Stimulated activated CD8-positive, alpha-beta memory T cell treated with anti-CD3 and anti-CD28 coated beads, Interleukin-4, amount 100 ng/mL, for 24 hours (primary cell): ENCODE measurements around the gene LMTK2.

Source experiments
- DNase-seq: peaks from one replicate; pipeline ENCODE4 v3.0.0-alpha.2; 2020; ENCODE audit warnings: low read depth

The LMTK2 gene

GRCh38 chr7:98234429-98235147 is 127.9 kb downstream of the LMTK2 start:
- DNase-seq, result no peak

GRCh38 chr7:98235901-98236300 is 129.2 kb downstream of the LMTK2 start:
- no peak for DNase-seq

- no peak for DNase-seq
These were observed 129.9 kb downstream of the LMTK2 start for GRCh38 chr7:98236355-98237185.

GRCh38 chr7:98238076-98238475 is 131.4 kb downstream of the LMTK2 start:
- DNase-seq, result no peak

GRCh38 chr7:98238976-98239375 is 132.3 kb downstream of the LMTK2 start:
- DNase-seq, result no peak

- no peak for DNase-seq
These were observed 134.5 kb downstream of the LMTK2 start for GRCh38 chr7:98240961-98241673.

- no peak for DNase-seq
These were observed 135.1 kb downstream of the LMTK2 start for GRCh38 chr7:98241674-98242241.

GRCh38 chr7:98242342-98242741 is 135.7 kb downstream of the LMTK2 start:
- no peak for DNase-seq

- DNase-seq, result no peak
These were observed 136.3 kb downstream of the LMTK2 start for GRCh38 chr7:98242934-98243333.

- DNase-seq, result no peak
These were observed 138.2 kb downstream of the LMTK2 start for GRCh38 chr7:98244871-98245270.

GRCh38 chr7:98248156-98248555 is 141.5 kb downstream of the LMTK2 start:
- DNase-seq, result no peak

- DNase-seq, result no peak
These were observed 142.4 kb downstream of the LMTK2 start for GRCh38 chr7:98249106-98249505.

- DNase-seq, result no peak
These were observed 144.1 kb downstream of the LMTK2 start for GRCh38 chr7:98250789-98251188.

GRCh38 chr7:98251231-98251600 is 144.6 kb downstream of the LMTK2 start:
- DNase-seq, result no peak

GRCh38 chr7:98251601-98252424 is 145.2 kb downstream of the LMTK2 start, which contains the start of gene TECPR1:
Gene TECPR1 (minus strand): TSS chr7:98252232. CDS start chr7:98246146, 6,086 bp downstream.
- peak; percentile 89 for DNase-seq

- no peak for DNase-seq
These were observed 145.9 kb downstream of the LMTK2 start for GRCh38 chr7:98252425-98253054.

- no peak for DNase-seq
These were observed 147.9 kb downstream of the LMTK2 start for GRCh38 chr7:98254516-98254915.

- DNase-seq, result no peak
These were observed 148.4 kb downstream of the LMTK2 start for GRCh38 chr7:98254951-98255610.

- no peak for DNase-seq
These were observed 149.8 kb downstream of the LMTK2 start for GRCh38 chr7:98256431-98256830.

GRCh38 chr7:98257701-98258100 is 151.0 kb downstream of the LMTK2 start:
- DNase-seq, result no peak
